Ascending aorta (tissue), 2 donors: ENCODE measurements around the gene SDK1. TPM values are rescaled to one million over a fixed set of nuclear protein-coding genes. Genes with fewer than 3 reads are reported as not detected.

Experiments
- DNase-seq, 2 donors: peaks; one replicate each; pipeline ENCODE4 v3.0.0-alpha.2; 2019; ENCODE audit warnings: low spot score in 2 of 2
- H3K27ac ChIP-seq, 2 donors: fragments of 200-600 bp; sonication (generic); one replicate each; pipeline ENCODE4 v1.5.1; 2016 to 2017; ENCODE audit warnings: mild to moderate bottlenecking in 1 of 2
- H3K27me3 ChIP-seq: fragments of 200-600 bp; sonication (generic); one replicate; pipeline ENCODE4 v1.5.1; 2017
- H3K36me3 ChIP-seq, 2 donors: fragments of 200-600 bp; sonication (generic); one replicate each; pipeline ENCODE4 v1.5.1; 2016
- H3K4me1 ChIP-seq, 2 donors: fragments of 200-600 bp; sonication (generic); one replicate each; pipeline ENCODE4 v1.5.1; 2016 to 2017; ENCODE audit warnings: mild to moderate bottlenecking in 1 of 2
- H3K4me3 ChIP-seq, 2 donors: fragments of 200-600 bp; sonication (generic); one replicate each; pipeline ENCODE4 v1.5.1; 2016 to 2017; ENCODE audit warnings: mild to moderate bottlenecking in 1 of 2
- H3K9me3 ChIP-seq, 2 donors: fragments of 200-600 bp; sonication (generic); one replicate each; pipeline ENCODE4 v1.5.1; 2016
- intact Hi-C: fragments of 100-400 bp; cut with DNase I; formaldehyde crosslinking; loops from one replicate; pipeline ENCODE4 v1.15.1; 2023
- total RNA-seq: library from RNA; depleted of rRNA; stranded (reverse); fragments of >200 nt; gene quantifications from one replicate; pipeline ENCODE4 v1.1.0, GENCODE V29; 2016
- TF ChIP-seq, protein P1 (sequence below), 3 experiments: fragments of 200-600 bp in 2 of 3; fragments of 450-650 bp in 1 of 3; sonication (generic) in 2 of 3; IDR thresholded peaks; one replicate each; pipeline ENCODE4 v1.5.1; 2016 to 2019; ENCODE audit warnings: antibody characterized with exemption in 3 of 3, mild to moderate bottlenecking in 1 of 3, moderate library complexity in 1 of 3

The SDK1 gene
- total RNA-seq, 1 donor from 2014 or later = 13.3 TPM

DNA sequence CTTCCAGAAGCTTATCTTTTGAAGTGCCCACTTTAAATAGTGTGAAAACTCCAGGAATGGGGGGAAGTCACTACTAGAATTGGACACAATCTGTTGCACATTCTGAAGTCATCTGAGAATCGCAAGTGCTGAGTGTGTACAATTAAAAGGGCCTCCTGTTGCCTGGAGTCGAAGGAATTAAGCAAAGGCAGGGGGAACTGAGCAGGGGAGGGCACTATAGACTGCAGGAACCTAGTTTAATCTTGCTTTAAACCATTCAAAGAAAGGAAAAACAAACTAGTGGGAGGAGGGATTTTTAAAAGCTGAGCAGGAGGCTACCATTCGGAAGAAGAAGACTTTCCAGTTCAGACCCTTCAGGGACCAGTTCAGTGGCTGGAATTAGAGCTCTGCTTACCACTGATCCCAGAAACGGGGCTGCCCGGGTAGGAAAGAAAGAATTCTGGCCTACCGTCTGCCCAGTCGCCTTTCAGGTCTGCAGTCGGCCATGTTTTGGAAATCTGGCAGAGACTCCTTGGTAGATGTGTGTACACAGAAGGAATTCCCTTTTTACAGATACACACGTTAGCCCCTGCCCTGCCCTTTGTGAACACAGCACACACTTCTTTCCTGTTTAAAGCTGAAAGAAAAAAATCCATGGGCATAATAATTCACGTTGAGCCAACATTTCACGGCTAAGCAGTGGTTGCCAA lies 770.5 kb downstream of the SDK1 start:
- TF ChIP-seq, protein P1, sequence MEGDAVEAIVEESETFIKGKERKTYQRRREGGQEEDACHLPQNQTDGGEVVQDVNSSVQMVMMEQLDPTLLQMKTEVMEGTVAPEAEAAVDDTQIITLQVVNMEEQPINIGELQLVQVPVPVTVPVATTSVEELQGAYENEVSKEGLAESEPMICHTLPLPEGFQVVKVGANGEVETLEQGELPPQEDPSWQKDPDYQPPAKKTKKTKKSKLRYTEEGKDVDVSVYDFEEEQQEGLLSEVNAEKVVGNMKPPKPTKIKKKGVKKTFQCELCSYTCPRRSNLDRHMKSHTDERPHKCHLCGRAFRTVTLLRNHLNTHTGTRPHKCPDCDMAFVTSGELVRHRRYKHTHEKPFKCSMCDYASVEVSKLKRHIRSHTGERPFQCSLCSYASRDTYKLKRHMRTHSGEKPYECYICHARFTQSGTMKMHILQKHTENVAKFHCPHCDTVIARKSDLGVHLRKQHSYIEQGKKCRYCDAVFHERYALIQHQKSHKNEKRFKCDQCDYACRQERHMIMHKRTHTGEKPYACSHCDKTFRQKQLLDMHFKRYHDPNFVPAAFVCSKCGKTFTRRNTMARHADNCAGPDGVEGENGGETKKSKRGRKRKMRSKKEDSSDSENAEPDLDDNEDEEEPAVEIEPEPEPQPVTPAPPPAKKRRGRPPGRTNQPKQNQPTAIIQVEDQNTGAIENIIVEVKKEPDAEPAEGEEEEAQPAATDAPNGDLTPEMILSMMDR (IDR thresholded peaks at IDR 0.05) = no peak
- no peak overlapping the region for H3K27ac ChIP-seq
- H3K36me3 ChIP-seq = peaks cover 5 to 15% of the 10 kb centered on the region in 2 donors
- no peaks in the 10 kb centered on the region for H3K4me1 ChIP-seq
- intact Hi-C loops = no loop called here
- no peak for DNase-seq
- H3K27me3 ChIP-seq = no peaks in the 10 kb centered on the region
- H3K4me3 ChIP-seq = no peak overlapping the region
- no peaks in the 10 kb centered on the region for H3K9me3 ChIP-seq

DNA sequence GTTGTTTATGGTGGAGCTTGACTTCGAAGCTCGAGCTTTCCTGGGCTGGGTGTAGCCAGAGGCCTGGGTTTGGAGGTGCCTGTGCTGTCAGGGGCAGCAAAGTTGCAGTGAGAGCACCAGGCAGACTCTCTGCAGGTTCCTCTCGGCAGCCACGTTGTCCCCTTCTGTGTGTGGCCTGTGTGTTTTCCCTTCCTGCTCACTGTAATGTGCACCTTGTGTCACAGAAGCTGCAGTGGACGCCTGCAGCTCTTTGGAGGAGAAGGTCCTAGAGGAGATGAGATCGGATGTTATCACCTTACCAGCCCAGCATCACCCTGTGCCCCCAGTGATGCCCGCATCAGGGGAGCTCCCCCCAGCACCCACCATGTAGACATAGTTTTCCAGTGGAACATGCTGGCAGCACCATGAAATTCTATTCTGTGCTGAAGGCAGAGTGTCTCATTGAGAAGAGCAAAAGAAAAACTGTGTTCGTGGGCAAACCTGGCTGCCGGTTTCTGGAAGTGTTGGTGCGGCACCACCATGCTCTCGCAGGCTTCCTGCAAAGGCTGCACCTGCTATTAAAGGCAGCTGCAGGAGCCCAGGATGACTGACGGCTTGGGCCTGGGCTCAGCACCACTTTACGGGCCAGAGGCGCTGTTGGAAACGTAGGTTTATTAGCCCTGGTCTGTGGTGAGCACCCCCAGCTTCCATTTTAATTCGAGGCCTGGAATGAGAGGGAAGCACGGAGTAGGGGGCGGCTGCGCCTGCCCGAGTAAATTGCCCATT lies 771.3 kb downstream of the SDK1 start:
- Histone ChIP-seq H3K9me3 (no peaks in the 10 kb centered on the region), H3K4me1 (no peaks in the 10 kb centered on the region), H3K4me3 (no peak overlapping the region), H3K27me3 (no peaks in the 10 kb centered on the region), H3K27ac (no peak overlapping the region), H3K36me3 (peaks cover 8 to 18% of the 10 kb centered on the region in 2 donors)
- no peak for DNase-seq
- TF ChIP-seq, protein P1 (IDR thresholded peaks at IDR 0.05) = no peak
- intact Hi-C loops = no loop called here

DNA sequence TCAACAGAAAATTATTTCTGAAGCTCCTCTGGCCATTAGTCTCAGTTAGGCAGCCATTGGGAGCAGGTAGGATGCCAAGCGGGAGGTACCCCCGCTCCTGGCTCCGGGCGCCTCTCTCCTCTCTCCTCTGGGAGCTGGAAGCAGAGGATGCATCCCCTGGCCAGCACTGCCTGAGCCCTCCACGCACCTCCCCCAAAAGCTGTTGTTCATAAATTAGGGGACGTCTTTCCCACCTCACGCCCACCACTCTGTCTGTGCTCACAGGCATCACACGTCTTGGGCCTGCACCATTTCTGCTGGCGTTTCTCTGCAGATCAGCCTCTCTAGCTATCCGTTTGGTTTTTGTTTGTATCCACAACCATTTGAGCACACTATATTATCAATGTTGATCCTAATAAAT lies 772.0 kb downstream of the SDK1 start:
- intact Hi-C loops = no loop called here

DNA sequence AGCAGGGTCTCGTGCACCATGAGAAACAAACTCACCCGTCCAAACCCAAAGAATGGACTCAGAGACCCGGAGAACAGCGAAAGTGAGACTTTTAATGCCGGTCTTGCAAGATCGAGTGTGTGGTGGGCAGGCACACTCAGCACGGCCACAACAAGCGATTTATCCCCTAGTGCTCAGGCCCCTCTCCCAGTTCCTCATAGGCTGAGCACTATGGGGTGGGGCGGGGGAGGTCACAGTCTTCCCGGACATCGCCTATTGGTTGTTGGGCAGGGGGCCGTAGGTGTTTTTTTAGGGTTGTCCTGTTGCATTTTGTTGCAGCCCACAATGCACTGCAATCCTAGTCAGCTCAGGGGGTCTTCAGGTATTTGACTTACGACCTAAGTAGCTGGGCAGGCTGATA lies 772.7 kb downstream of the SDK1 start:
- peaks cover 11 to 23% of the 10 kb centered on the region in 2 donors for H3K36me3 ChIP-seq
- H3K4me1 ChIP-seq = no peaks in the 10 kb centered on the region
- no peak for DNase-seq
- no peaks in the 10 kb centered on the region for H3K9me3 ChIP-seq
- TF ChIP-seq, protein P1 (IDR thresholded peaks at IDR 0.05) = no peak
- no peak overlapping the region for H3K27ac ChIP-seq
- no peaks in the 10 kb centered on the region for H3K27me3 ChIP-seq
- intact Hi-C loops = no loop called here
- H3K4me3 ChIP-seq = no peak overlapping the region

More for the DNA sequence above, 772.0 kb downstream of the SDK1 start:
- TF ChIP-seq, protein P1 (IDR thresholded peaks at IDR 0.05) = no peak
- no peak overlapping the region for H3K27ac ChIP-seq
- H3K4me3 ChIP-seq = no peak overlapping the region
- no peaks in the 10 kb centered on the region for H3K4me1 ChIP-seq
- H3K36me3 ChIP-seq = peaks cover 8 to 17% of the 10 kb centered on the region in 2 donors
- H3K9me3 ChIP-seq = no peaks in the 10 kb centered on the region
- DNase-seq = no peak
- no peaks in the 10 kb centered on the region for H3K27me3 ChIP-seq

DNA sequence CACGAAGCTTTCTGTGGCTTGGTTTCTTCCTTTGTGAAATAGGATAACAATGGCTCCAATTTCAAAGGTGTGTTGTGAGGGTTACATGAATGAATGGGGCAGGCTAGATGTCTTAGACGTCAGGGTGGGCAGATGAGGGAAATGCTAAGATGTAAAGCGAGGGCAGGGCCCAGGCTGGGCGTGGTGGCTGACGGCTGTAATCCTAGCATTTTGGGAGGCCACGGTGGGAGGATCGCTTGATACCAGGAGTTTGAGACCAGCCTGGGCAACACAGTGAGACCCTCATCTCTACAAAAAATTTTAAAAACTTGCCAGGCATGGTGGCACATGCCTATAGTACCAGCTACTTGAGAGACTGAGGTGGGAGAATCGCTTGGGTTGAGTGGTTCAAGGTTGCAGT lies 773.4 kb downstream of the SDK1 start:
- H3K27ac ChIP-seq = no peak overlapping the region
- DNase-seq = no peak
- H3K9me3 ChIP-seq = no peaks in the 10 kb centered on the region
- TF ChIP-seq, protein P1 (IDR thresholded peaks at IDR 0.05) = no peak
- intact Hi-C loops = no loop called here
- no peaks in the 10 kb centered on the region for H3K4me1 ChIP-seq
- no peak overlapping the region for H3K4me3 ChIP-seq
- H3K27me3 ChIP-seq = no peaks in the 10 kb centered on the region
- H3K36me3 ChIP-seq = peaks cover 14 to 29% of the 10 kb centered on the region in 2 donors
